A673 (cell line): ENCODE measurements around the gene TTF1.

ENCODE experiments used
- EZH2 ChIP-seq: fragments of 200-600 bp; sonication (generic); IDR thresholded peaks from 2 replicates; pipeline ENCODE4 v1.6.1; 2017; ENCODE audit warnings: borderline replicate concordance, low read depth, mild to moderate bottlenecking, mixed read lengths, antibody characterized with exemption, low read length; ENCODE audit not compliant: poor library complexity, severe bottlenecking
- TF ChIP-seq, protein P1 (sequence below): fragments of 300-800, 200-600 bp; sonication (generic); conservative IDR thresholded peaks from 2 replicates; pipeline ENCODE4 v1.5.1; 2017; ENCODE audit warnings: low read depth, mild to moderate bottlenecking, antibody characterized with exemption, low read length, moderate library complexity, mixed read lengths

DNA sequence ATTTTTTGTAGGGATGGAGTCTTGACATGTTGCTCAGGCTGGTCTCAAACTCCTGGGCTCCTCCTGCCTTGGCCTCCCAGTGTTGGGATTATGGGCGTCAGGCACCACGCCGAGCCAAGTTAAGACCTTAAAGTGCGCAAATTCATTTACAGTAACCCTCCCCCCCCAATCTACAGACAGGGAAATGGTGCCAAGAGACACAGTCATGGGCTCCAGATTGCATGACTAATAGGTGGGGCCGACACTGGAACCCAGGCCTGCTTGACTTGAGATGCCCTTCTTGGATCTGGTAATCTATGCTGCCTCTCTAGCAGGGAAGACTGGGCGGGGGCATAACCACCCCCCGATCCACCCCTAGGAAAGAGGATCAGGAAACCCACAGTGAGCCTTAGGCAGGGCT, 19.5 kb downstream of the TTF1 start:
- TF ChIP-seq, protein P1, sequence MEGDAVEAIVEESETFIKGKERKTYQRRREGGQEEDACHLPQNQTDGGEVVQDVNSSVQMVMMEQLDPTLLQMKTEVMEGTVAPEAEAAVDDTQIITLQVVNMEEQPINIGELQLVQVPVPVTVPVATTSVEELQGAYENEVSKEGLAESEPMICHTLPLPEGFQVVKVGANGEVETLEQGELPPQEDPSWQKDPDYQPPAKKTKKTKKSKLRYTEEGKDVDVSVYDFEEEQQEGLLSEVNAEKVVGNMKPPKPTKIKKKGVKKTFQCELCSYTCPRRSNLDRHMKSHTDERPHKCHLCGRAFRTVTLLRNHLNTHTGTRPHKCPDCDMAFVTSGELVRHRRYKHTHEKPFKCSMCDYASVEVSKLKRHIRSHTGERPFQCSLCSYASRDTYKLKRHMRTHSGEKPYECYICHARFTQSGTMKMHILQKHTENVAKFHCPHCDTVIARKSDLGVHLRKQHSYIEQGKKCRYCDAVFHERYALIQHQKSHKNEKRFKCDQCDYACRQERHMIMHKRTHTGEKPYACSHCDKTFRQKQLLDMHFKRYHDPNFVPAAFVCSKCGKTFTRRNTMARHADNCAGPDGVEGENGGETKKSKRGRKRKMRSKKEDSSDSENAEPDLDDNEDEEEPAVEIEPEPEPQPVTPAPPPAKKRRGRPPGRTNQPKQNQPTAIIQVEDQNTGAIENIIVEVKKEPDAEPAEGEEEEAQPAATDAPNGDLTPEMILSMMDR = no peak
- TF ChIP-seq EZH2 = no peak
